Breast epithelium (tissue), 4 donors: ENCODE measurements around the gene CEP20. TPM values are rescaled to one million over a fixed set of nuclear protein-coding genes. Genes with fewer than 3 reads are reported as not detected.

ENCODE experiments used
- DNase-seq, 2 donors: peaks; one replicate each; pipeline ENCODE4 v3.0.0-alpha.2; 2019; ENCODE audit warnings: low spot score in 2 of 2
- H3K27ac ChIP-seq, 2 donors: fragments of 200-600 bp; sonication (generic) in 1 of 2; one replicate each; pipeline ENCODE4 v1.5.1; 2016 to 2019; ENCODE audit warnings: mild to moderate bottlenecking in 1 of 2
- H3K27me3 ChIP-seq, 2 donors: fragments of 200-600 bp; sonication (generic) in 1 of 2; one replicate each; pipeline versions ENCODE4 v1.5.1 to v1.6.0; 2017 to 2019; ENCODE audit warnings: control low read depth in 1 of 2, mild to moderate bottlenecking in 1 of 2
- H3K36me3 ChIP-seq: fragments of 200-600 bp; one replicate; pipeline ENCODE4 v1.5.1; 2019
- H3K4me1 ChIP-seq, 2 donors: fragments of 200-600 bp; sonication (generic); one replicate each; pipeline ENCODE4 v1.5.1; 2016 to 2019; ENCODE audit warnings: control low read depth in 1 of 2
- H3K4me3 ChIP-seq, 3 donors: fragments of 200-600 bp; sonication (generic); 1 replicate in 2 of 3; 2 replicates in 1 of 3; pipeline ENCODE4 v1.5.1; 2016 to 2019; ENCODE audit warnings: mild to moderate bottlenecking in 3 of 3, moderate library complexity in 2 of 3
- H3K9me3 ChIP-seq, 2 donors: fragments of 200-600 bp; sonication (generic) in 1 of 2; one replicate each; pipeline ENCODE4 v1.5.1; 2016 to 2019; ENCODE audit warnings: control low read depth in 1 of 2
- CTCF ChIP-seq, 3 donors: fragments of 450-650 bp; IDR thresholded peaks; one replicate each; pipeline ENCODE4 v1.5.1; 2016 to 2017; ENCODE audit warnings: antibody characterized with exemption in 3 of 3, mild to moderate bottlenecking in 3 of 3, moderate library complexity in 3 of 3
- POLR2A ChIP-seq: fragments of 450-650 bp; IDR thresholded peaks from one replicate; pipeline ENCODE4 v1.6.1; 2016; ENCODE audit warnings: antibody characterized with exemption, mild to moderate bottlenecking, moderate library complexity
- POLR2AphosphoS5 ChIP-seq, 3 donors: sonication (generic); formaldehyde crosslinking; IDR thresholded peaks; one replicate each; pipeline ENCODE4 v1.6.1; 2017; ENCODE audit warnings: antibody characterized with exemption in 3 of 3
- intact Hi-C: fragments of 100-400 bp; cut with DNase I; formaldehyde crosslinking; loops from one replicate; pipeline ENCODE4 v1.15.1; 2023; ENCODE audit warnings: low total_unique reads
- total RNA-seq, 3 donors: library from RNA; depleted of rRNA; stranded (reverse); fragments of >200 nt; gene quantifications; one replicate each; pipeline ENCODE4 v1.1.0, GENCODE V29; 2016

CEP20 gene
- total RNA-seq, 3 donors from 2014 or later: 31.8 to 43.9 (median 40.8) TPM

GRCh38 chr16:15903960-15904359 lies 15.6 kb upstream of the CEP20 start:
- H3K27me3 ChIP-seq: no peaks in the 10 kb centered on the region
- intact Hi-C loops: no loop called here
- H3K36me3 ChIP-seq: no peaks in the 10 kb centered on the region
- no peak for DNase-seq
- H3K4me1 ChIP-seq: peaks cover 0 to 3% of the 10 kb centered on the region in 2 donors
- H3K27ac ChIP-seq: no peak overlapping the region
- H3K9me3 ChIP-seq: no peaks in the 10 kb centered on the region
- no peak overlapping the region for H3K4me3 ChIP-seq
- no peak for TF ChIP-seq POLR2A
- no peak for TF ChIP-seq POLR2AphosphoS5 (IDR thresholded peaks at IDR 0.05)
- no peak for TF ChIP-seq CTCF (IDR thresholded peaks at IDR 0.05)

- H3K4me3 ChIP-seq: no peak overlapping the region
- intact Hi-C loops: no loop called here
- no peaks in the 10 kb centered on the region for H3K27me3 ChIP-seq
- peaks cover 0 to 3% of the 10 kb centered on the region in 2 donors for H3K4me1 ChIP-seq
- no peaks in the 10 kb centered on the region for H3K36me3 ChIP-seq
- H3K9me3 ChIP-seq: no peaks in the 10 kb centered on the region
- TF ChIP-seq POLR2A (no peak), POLR2AphosphoS5 (IDR thresholded peaks at IDR 0.05) (no peak), CTCF (IDR thresholded peaks at IDR 0.05) (no peak)
- no peak overlapping the region for H3K27ac ChIP-seq
- no peak for DNase-seq
Measured at GRCh38 chr16:15900901-15901500, 12.6 kb upstream of the CEP20 start.

- no peak for DNase-seq
- Histone ChIP-seq H3K4me3 (no peak overlapping the region), H3K27me3 (no peaks in the 10 kb centered on the region), H3K36me3 (no peaks in the 10 kb centered on the region), H3K9me3 (no peaks in the 10 kb centered on the region), H3K27ac (no peak overlapping the region), H3K4me1 (peaks cover 0 to 3% of the 10 kb centered on the region in 2 donors)
- TF ChIP-seq POLR2AphosphoS5 (IDR thresholded peaks at IDR 0.05) (no peak), CTCF (IDR thresholded peaks at IDR 0.05) (no peak), POLR2A (no peak)
- intact Hi-C loops: no loop called here
Measured at GRCh38 chr16:15900357-15900756, 12.0 kb upstream of the CEP20 start.

- peak; percentile 59 to 76 for DNase-seq
- no peaks in the 10 kb centered on the region for H3K27me3 ChIP-seq
- intact Hi-C loops: no loop called here
- no peak overlapping the region for H3K4me3 ChIP-seq
- peak overlapping the region; percentile 56 to 70 for H3K27ac ChIP-seq
- no peaks in the 10 kb centered on the region for H3K36me3 ChIP-seq
- H3K9me3 ChIP-seq: no peaks in the 10 kb centered on the region
- H3K4me1 ChIP-seq: peaks cover 0 to 3% of the 10 kb centered on the region in 2 donors
- no peak for TF ChIP-seq POLR2AphosphoS5 (IDR thresholded peaks at IDR 0.05)
Measured at GRCh38 chr16:15899538-15900100, 11.2 kb upstream of the CEP20 start.

GRCh38 chr16:15898654-15899053 lies 10.3 kb upstream of the CEP20 start:
- no peak for DNase-seq
- H3K27me3 ChIP-seq: no peaks in the 10 kb centered on the region
- TF ChIP-seq POLR2A: no peak
- no peak for TF ChIP-seq POLR2AphosphoS5 (IDR thresholded peaks at IDR 0.05)
- TF ChIP-seq CTCF (IDR thresholded peaks at IDR 0.05): no peak
- H3K27ac ChIP-seq: no peak overlapping the region
- H3K4me1 ChIP-seq: peaks cover 0 to 3% of the 10 kb centered on the region in 2 donors
- no peak overlapping the region for H3K4me3 ChIP-seq
- H3K9me3 ChIP-seq: no peaks in the 10 kb centered on the region
- intact Hi-C loops: no loop called here
- no peaks in the 10 kb centered on the region for H3K36me3 ChIP-seq
